NCI-H2171 (cell line): ENCODE data around the gene CBLC.

Source experiments
- DNase-seq: peaks from one replicate; lab custom pipeline; 2025; lab: John Stamatoyannopoulos, UW

Gene CBLC

GRCh38 chr19:44777715-44778347, at the start of gene CBLC:
Gene CBLC (plus strand): TSS chr19:44777890. CDS start chr19:44777932, 42 bp downstream.
- DNase-seq: peak; percentile 30

DNA sequence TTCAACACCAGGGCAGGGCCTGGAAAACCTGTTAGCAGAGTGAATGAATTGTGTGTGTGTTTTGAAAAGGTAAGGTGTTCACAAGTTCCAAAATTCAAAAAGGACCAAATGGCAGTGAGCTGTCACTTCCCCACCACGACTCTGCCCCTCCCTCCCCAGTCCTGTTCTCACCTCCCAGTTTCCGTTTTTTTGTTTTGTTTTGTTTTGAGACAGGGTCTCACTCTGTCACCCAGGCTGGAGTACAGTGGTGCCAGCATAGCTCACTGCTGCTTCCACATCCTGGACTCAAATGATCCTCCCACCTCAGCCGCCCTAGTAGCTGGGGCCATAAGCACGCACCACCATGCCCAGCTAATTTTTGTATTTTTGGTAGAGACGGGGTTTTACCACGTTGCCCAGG, 49.5 kb upstream of the CBLC start:
- DNase-seq: no peak

DNA sequence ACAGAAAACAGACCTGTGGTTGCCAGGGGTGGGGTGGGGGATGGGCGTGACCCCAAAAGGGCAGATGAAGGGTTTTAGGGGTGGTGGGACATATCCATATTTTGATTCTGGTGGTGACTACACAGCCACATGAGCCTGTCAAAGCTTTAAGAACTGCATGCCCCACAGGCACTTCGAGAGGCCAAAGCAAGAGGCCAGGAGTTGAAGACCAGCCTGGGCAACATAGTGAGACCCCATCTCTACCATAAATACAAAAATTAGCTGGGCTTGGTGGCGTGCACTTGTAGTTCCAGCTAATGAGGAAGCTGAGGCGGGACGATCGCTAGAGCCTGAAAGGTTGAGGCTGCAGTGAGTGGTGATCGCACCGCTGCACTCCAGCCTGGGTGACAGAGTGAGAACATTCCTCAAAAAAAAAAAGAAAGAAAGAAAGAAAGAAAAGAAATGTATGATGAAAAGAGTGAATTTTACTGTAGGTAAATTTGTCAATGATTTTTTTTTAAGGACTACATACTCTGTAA, 48.1 kb upstream of the CBLC start:
- DNase-seq: no peak

- no peak for DNase-seq
Measured at GRCh38 chr19:44731081-44731480, 46.6 kb upstream of the CBLC start.

DNA sequence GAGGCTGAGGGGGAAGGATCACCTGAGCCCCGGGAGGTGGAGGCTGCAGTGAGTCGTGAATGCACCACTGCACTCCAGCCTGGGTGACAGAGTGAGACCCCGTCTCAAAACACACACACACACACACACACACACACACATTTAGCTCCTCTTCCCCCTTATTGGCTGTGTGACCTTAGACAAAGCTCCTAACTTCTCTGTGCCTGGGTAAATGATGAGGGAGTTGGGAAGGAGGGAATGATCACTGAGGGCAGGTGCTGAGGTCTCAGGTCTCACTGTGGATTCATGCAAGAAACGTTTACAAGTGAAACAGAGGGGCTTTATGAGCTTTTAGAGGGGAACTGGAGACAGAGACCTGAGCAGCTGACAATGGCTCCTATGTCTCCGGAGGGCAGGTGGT, 46.1 kb upstream of the CBLC start:
- DNase-seq: no peak

GRCh38 chr19:44732235-44733014, 45.3 kb upstream of the CBLC start:
- DNase-seq: no peak

DNA sequence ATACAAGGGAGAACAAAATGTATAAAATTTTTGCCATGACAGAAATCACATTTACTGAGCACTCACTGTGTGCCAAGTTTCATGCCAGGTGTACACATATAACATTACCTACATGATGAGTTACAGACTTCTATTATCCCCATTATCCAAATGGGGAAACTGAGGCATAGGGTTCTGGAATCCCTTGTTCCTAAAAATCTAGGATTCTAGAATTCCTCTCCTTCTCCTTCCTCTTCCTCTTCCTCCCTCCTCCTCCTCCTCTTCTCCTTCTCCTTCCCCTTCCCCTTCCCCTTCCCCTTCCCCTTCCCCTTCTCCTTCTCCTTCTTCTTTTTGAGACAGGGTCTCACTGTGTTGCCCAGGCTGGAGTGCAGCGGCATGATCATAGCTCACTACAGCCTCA, 43.3 kb upstream of the CBLC start:
- no peak for DNase-seq

DNA sequence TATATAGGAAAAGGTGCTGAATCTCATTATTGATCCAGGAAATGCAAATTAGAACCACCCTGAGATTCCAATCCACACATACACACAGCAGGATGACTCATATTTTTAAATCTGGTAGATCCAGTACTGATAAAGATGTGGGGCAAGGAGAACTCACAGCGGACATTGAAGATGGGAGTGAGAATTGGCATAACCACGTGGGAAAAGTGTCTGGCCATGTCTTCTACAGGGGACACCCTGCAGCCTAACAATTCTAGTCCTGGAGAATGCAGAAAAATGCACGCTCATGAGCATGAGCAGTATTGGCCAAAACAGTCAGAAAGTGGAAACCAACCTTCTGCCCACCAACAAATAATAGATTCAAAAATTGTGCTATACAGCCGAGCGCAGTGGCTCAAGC, 42.7 kb upstream of the CBLC start:
- DNase-seq: no peak

DNA sequence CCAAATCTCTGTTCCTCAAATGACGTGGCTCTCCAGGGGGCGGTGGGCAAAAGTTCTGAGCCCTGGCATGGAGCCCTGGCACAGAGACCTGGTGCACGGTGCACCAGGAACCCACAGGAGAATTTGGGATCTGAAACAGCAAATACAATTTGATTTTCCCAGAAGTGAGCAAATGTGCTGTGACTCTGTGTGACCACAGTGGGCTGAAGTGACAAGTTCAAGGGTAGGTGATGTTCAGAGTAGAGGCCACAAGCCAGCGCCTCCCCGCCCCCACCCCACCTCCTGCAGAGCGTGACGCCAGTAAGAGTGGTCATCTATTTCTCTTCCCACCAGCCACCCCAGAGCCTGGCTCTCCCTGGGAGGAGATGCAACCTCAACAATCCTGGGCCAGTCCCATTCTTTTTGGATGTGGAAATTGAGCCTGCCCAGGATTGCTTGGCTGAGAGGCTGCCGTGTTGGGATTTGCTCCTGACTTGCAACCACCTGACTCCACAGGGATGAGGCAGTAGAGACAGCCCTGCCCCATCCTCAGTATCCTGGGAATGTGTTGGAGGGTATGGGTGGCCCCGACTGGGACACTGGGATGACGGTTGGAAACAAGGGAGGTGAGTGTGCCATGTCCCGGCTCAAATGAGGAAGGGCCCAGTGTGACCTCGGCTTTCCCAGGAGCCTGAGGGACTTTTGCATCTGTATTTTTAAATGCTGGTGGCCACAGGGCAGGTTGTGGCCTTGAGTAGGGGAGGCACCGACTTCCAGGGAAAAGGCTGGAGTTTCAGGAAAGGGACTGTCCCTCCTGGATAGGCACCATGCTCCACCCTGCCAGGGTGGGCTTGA, 40.2 kb upstream of the CBLC start:
- no peak for DNase-seq

GRCh38 chr19:44738136-44738535, 39.6 kb upstream of the CBLC start:
- DNase-seq: no peak

- no peak for DNase-seq
Measured at GRCh38 chr19:44738603-44739558, 38.8 kb upstream of the CBLC start.

GRCh38 chr19:44740351-44740824, 37.3 kb upstream of the CBLC start:
- DNase-seq: no peak

DNA sequence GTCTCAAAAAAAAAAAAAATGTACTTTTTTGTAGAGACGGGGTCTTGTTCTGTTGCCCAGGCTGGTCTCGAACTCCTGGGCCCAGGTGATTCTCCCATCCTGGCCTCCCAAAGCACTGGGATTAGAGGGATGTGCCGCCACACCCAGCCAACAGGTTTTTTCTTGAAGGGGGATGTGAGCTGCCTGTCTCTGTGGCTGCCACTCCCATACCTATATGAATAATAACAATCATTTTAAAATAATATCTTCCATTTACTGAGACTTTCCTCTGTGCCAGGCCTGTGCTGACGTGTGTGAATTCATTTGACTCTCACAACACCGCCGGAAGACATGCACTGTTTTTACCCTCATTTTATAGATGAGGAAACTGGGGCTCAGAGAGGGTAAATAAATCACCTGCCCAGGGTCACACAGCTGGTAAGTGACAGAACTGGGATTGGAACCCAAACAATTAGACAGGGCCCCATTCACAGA, 36.4 kb upstream of the CBLC start:
- no peak for DNase-seq

GRCh38 chr19:44741841-44742329, 35.8 kb upstream of the CBLC start:
- DNase-seq: peak; percentile 57

DNA sequence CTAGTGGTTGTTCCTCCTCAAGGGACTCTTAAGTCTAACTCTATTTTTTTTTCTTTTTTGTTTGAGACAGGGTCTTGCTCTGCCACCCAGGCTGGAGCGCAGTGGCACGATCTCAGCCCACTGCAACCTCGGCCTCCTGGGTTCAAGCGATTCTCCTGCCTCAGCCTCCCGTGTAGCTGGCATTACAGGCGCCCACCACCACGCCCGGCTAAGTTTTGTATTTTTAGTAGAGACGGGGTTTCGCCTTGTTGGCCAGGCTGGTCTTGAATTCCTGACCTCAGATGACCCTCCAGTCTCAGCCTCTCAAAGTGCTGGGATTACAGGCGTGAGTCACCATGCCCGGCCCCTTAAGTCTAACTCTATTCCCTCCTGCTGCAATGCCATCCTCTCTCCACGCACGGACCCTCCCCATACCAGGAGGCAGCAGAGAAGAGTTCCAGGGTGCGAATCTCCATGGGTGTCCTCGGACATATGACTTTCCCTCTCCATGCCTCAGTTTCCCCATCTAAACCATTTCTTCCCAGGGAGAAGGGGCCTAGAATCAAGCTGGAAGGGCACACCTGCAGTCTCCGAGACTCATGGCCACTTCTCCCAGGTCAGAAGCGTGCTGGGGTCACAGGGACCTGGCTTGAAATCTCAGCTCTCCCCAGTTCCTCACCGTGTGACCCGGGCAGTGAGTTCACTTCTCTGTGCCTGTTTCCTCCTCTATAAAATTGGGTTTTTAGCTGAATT, 35.2 kb upstream of the CBLC start:
- DNase-seq: no peak

GRCh38 chr19:44744871-44745332, 32.8 kb upstream of the CBLC start:
- DNase-seq: no peak

GRCh38 chr19:44745341-44745831, 32.3 kb upstream of the CBLC start:
- DNase-seq: no peak

- DNase-seq: no peak
Measured at GRCh38 chr19:44745887-44746600, 31.6 kb upstream of the CBLC start.

GRCh38 chr19:44746616-44746945, 31.1 kb upstream of the CBLC start:
- DNase-seq: no peak
